ENCODE data around the gene CES3.

GRCh38 chr16:66977341-66978113, 16.5 kb downstream of the CES3 start:
- TF ChIP-seq CTCF (IDR thresholded peaks at IDR 0.05) (peak; percentile 95 to 99 (median 98)), POLR2A (IDR thresholded peaks at IDR 0.05) (no peak)

Data from testis (tissue), 2 donors.